COR-L47 (cell line): ENCODE data around the gene SH3GLB2.

ENCODE experiments used
- DNase-seq: peaks from one replicate; lab custom pipeline; 2025; lab: John Stamatoyannopoulos, UW

Gene SH3GLB2

GRCh38 chr9:129028192-129028966 is at the start of gene SH3GLB2:
Gene SH3GLB2 (minus strand): TSS chr9:129028331. CDS start chr9:129028154, 177 bp downstream.
- peak; percentile 90 for DNase-seq

DNA sequence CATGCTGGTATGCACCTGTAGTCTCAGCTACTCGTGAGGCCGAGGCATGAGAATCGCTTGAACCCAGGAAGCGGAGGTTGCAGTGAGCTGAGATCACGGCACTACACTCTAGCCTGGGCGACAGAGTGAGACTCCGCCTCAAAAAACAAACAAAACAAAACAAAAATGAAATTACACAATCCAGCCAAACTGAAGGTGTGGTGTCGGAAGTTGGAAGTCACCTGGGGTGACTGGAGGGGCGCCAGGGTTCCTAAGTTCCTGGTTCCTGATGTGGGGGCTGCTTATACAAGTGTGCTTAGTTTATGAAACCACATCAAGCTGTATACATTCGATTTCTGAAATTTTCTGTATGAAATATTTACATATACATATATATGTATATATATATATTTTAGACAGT is 49.1 kb upstream of the SH3GLB2 start:
- no peak for DNase-seq

- DNase-seq: no peak
Observed at GRCh38 chr9:129076640-129077037, 48.5 kb upstream of the SH3GLB2 start.

DNA sequence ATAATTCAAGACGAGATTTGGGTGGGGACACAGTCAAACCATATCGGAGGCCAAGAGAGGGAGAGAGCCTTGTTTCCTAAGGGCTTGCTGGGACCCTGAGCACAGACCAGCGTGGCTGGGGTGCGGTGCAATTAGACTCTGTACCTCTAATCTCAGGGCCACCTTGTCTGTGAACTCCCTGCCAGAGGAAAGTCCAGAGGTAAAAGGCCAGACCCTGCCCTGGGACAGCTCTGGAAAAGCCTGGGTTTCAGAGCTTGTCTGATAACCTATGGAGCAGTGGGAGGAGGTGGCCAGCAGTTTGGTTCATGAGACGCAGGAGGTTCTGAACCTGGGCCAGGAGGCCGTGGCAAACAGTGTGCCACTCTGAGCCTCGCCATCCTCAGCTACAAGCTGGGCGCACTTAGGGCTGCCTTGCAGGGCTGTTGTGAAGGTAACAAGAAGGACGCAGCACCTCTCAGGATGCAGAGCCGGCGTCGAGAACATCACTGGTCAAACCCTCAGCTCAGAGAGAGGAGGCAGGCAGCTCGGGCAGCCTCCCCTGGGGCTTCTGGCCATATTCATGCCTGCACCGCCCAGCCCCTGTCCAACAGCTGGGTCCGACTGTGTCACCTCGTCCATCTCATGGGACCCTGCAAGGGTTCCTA is 48.0 kb upstream of the SH3GLB2 start:
- no peak for DNase-seq

GRCh38 chr9:129074106-129074505 is 46.0 kb upstream of the SH3GLB2 start:
- DNase-seq: no peak

DNA sequence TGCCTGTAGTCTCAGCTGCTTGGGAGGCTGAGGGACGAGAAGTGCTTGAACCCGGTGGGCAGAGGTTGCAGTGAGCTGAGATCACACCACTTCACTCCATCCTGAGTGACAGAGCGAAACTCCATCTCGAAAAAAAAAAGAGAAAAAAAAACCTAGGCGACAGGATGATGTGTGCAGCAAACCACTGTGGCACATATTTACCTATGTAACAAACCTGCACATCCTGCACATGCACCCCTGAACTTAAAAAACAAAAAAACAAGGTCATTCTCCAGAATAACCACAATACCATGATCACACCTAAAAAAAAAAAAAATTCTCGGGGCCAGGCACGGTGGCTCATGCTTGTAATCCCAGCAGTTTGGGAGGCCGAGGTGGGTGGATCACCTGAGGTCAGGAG is 45.3 kb upstream of the SH3GLB2 start:
- DNase-seq: no peak

- no peak for DNase-seq
Observed at GRCh38 chr9:129072171-129072570, 44.0 kb upstream of the SH3GLB2 start.

GRCh38 chr9:129071526-129072126 is 43.5 kb upstream of the SH3GLB2 start:
- no peak for DNase-seq

DNA sequence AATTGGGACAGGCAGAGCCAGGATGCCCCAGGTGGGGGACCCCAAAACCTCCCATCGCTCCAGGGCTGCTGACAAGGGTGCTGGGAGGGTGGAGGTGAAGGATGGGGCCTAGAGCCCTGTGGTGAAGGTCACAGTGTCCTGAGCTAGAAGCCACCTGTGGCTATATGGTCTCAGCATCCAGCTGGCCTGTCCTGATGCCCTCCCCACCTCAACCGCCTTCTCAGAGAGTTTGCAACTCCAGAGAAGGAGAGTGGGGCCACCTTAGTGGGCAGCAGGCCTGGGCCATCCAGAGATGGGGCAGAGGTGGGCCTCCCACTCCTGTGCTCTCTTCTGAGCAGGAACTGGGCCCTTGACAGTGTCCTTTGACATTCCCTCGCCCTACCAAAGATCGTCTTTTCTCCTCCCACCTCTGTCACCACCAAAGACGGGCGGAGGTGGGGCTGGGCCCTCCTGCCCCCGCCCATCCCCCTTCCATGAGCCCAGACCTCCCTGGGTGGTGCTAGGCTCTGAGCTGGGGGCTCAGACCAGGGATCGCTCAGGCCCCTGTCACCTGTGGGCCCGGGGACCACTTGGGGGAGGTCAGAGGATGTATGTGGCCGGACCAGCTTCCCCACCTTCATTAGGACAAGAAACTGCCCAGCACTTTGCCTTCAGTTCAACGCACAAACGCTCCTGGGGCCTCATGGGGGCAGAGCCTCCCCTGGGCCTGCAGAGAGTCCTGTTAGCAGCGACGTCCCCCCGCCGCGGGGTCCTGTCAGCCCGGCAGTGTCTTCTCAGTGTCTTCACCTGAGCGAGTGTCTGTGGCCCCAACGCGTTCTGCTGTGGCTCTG is 42.8 kb upstream of the SH3GLB2 start:
- DNase-seq: no peak

DNA sequence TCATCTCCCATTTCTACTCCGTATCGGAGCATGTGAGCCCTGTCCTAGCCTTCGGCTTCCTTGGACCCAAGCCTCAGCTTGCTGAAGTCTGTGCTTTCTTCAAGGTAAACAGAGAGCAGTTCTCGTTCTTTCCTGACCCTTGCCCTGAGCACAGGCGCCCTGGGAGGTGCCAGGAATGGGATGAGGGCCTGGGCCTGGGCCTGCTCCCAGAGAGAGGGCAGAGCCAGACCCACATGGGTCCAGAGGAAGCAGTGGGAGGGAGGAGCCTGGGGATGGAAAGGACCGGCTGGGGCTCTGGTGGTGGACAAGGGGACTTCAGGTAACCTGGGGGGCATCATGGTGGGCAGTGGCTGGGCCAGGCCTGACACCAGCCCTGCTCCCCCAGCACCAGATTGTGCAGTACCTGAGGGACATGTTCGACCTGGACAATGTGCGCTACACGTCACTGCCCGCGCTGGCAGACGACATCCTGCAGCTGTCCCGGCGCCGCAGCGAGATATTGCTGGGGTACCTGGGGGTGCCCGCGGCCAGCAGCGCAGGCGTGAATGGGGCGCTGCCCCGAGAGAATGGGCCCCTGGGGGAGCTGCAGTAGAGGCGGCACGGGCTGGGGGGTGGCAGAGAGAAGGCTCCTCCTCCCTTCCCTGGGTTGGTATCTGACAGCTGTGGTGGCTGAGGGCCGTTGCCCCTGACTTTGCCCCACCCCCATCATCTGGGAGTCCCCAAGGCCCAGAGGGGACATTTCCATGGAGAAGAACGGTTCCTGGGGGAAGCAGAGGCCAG is 41.9 kb upstream of the SH3GLB2 start:
- no peak for DNase-seq

- no peak for DNase-seq
Observed at GRCh38 chr9:129068990-129069861, 41.1 kb upstream of the SH3GLB2 start.

- DNase-seq: no peak
Observed at GRCh38 chr9:129068110-129068509, 40.0 kb upstream of the SH3GLB2 start.

- DNase-seq: no peak
Observed at GRCh38 chr9:129064499-129064908, 36.4 kb upstream of the SH3GLB2 start.

DNA sequence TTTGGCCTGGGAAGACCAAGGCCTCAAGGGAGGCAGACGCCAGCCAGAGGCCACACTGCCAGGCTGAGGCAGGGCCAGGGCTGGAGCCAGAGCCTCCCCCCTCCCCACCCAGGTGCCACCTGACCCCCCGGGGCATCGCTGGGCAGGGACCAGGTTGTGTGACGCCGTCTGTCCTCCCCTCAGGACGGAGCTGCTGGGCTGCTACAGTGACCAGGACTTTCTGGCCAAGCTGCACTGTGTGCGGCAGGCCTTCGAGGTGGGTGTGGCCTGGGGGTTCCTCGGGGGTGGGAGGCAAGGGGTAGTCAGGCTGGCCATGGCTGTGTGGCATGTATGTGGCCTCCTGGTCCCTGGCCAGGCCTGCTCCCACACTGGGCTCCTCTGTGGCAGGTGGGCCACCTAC is 34.9 kb upstream of the SH3GLB2 start:
- no peak for DNase-seq

GRCh38 chr9:129060991-129061390 is 32.9 kb upstream of the SH3GLB2 start:
- DNase-seq: no peak

GRCh38 chr9:129059796-129060785 is 32.0 kb upstream of the SH3GLB2 start:
- DNase-seq: no peak

DNA sequence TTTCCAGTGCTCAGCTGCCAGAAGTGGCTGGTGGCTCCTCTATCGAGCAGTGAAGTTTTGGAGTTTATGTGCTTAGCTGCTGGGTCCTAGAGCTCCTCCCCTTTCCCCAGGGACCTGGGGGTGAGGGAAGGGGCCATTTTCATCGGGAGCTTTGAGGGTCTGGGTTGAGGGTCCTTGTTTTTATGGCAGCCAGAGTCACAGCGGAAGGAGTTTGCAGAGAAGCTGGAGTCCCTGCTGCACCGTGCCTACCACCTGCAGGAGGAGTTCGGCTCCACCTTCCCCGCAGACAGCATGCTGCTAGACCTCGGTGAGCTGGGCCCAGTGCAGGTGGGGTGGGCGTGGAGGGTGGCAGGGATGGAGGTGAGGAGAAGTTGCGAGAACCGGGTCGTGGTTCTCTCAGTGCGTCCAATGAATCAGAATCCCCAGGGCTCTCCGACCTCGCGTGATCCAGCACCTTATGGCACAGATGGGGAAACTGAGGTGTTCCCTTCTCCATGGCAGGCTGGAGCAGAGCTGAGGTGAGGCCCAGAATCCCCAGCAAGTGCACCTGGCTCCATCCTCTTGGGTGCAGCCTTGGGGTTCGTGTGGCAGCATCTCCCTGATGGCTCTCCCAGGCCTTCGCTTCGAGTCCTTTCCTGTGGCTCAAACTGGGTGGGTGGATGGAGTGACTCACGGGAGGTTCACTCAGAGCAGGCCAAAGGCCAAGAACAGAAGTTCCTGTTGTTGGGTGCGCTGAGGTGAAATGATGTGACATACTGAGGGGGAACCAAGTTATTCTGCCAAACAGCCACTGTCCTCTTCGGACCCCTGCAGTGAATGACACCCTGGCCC is 31.0 kb upstream of the SH3GLB2 start:
- no peak for DNase-seq

DNA sequence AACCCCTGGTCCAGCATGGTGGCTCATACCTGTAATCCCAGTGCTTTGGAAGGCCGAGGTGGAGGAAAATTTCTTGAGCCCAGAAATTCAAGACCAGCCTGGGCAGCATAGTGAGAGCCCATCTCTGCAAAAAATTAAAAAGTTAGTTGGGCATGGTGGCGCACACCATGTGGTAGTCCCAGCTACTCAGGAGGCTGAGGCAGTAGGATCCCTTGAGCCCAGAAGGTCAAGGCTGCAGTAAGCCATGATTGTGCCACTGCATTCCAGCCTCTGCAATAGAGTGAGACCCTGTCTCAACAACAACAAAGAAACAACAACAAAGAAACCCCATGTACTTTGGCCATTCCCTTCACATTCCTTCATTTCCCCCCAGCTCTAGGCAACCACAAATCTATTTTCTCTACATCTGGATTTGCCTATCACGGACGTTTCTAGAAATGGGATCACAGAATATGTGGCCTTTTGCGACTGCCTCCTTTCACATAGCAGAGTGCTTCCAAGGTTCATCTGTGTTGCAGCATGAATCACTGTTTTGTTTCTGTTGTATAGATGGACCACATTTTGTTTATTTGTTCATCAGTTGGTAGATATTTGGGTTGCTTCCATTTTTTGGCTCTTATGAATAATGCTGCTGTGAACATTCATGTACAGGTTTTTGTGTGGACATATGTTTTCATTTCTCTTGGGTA is 26.2 kb upstream of the SH3GLB2 start:
- DNase-seq: no peak
